B cell (primary cell): ENCODE results near the gene SEMA4D. TPM values are rescaled to one million over a fixed set of nuclear protein-coding genes. Genes with fewer than 3 reads are reported as not detected.

Source experiments
- ATAC-seq: fragments of 200-7000 bp; cut with Tn5 transposase; one replicate; pipeline ENCODE4 v1.10.0; 2021; ENCODE audit warnings: low read depth, mild to moderate bottlenecking, moderate number of reproducible peaks, moderate library complexity
- CTCF ChIA-PET: fragments of 350-600 bp; sonication (Branson Sonifier 250); formaldehyde crosslinking; loops from one replicate; lab custom pipeline; 2021; ENCODE audit warnings: antibody characterized with exemption, inconsistent platforms; lab: Charles Lee
- POLR2A ChIA-PET: fragments of 350-600 bp; sonication (Branson Sonifier 250); formaldehyde crosslinking; loops from one replicate; lab custom pipeline; 2021; ENCODE audit warnings: antibody characterized with exemption; lab: Charles Lee
- DNase-seq: peaks from one replicate; pipeline ENCODE4 v3.0.0; 2013
- H2AFZ ChIP-seq: 2 replicates; pipeline ENCODE4 v1.6.1; 2012; ENCODE audit warnings: mild to moderate bottlenecking, low read depth, low read length; ENCODE audit not compliant: insufficient read depth, poor library complexity, severe bottlenecking
- H3K27ac ChIP-seq, 2 donors: 1 replicate in 1 of 2; 2 replicates in 1 of 2; pipeline ENCODE4 v1.5.1; 2012 to 2013; ENCODE audit warnings: low read length in 2 of 2, mild to moderate bottlenecking in 2 of 2, moderate library complexity in 1 of 2
- H3K27me3 ChIP-seq, 4 experiments: fragments of 200-600 bp in 1 of 4; sonication (generic) in 1 of 4; replicated peaks in 1 of 4; 1 replicate in 2 of 4; 2 replicates in 2 of 4; pipeline versions ENCODE4 v1.6.1 to v1.7.0; 2013 to 2016; ENCODE audit warnings: low read length in 3 of 4, mild to moderate bottlenecking in 2 of 4, mixed read lengths in 1 of 4, moderate library complexity in 1 of 4; ENCODE audit not compliant: insufficient read depth in 4 of 4, control insufficient read depth in 3 of 4; ENCODE audit errors: control extremely low read depth in 1 of 4
- H3K36me3 ChIP-seq, 2 experiments: replicated peaks in 1 of 2; 1 replicate in 1 of 2; 2 replicates in 1 of 2; pipeline versions ENCODE4 v1.6.1 to v1.7.1; 2013; ENCODE audit warnings: low read length in 1 of 2; ENCODE audit not compliant: insufficient read depth in 2 of 2, control insufficient read depth in 1 of 2; ENCODE audit errors: control extremely low read depth in 1 of 2, extremely low read depth in 1 of 2
- H3K4me1 ChIP-seq, 2 donors: fragments of 200-600 bp in 1 of 2; sonication (generic) in 1 of 2; 1 replicate in 1 of 2; 2 replicates in 1 of 2; pipeline versions ENCODE4 v1.5.1 to v1.6.1; 2013 to 2017; ENCODE audit warnings: low read length in 2 of 2; ENCODE audit not compliant: control insufficient read depth in 2 of 2, insufficient read depth in 2 of 2
- H3K4me2 ChIP-seq: replicated peaks from 2 replicates; pipeline ENCODE3; 2012; ENCODE audit warnings: mild to moderate bottlenecking, low read depth, low read length; ENCODE audit not compliant: poor library complexity, severe bottlenecking
- H3K4me3 ChIP-seq, 5 experiments: fragments of 200-600 bp in 1 of 5; sonication (generic) in 1 of 5; 1 replicate in 3 of 5; 2 replicates in 2 of 5; pipeline versions ENCODE4 v1.5.1 to v1.7.0; 2011 to 2016; ENCODE audit warnings: low read length in 4 of 5, mild to moderate bottlenecking in 4 of 5, low read depth in 2 of 5, control low read depth in 1 of 5, moderate library complexity in 1 of 5; ENCODE audit not compliant: insufficient read depth in 1 of 5; ENCODE audit errors: control extremely low read depth in 1 of 5, extremely low read depth in 1 of 5
- H3K79me2 ChIP-seq: fragments of 200-600 bp; sonication (generic); one replicate; pipeline ENCODE4 v1.6.0; 2016; ENCODE audit warnings: low read length; ENCODE audit not compliant: control insufficient read depth, insufficient read depth
- H3K9ac ChIP-seq: fragments of 200-600 bp; sonication (generic); 2 replicates; pipeline ENCODE4 v1.6.1; 2017; ENCODE audit warnings: mild to moderate bottlenecking, low read length, moderate library complexity
- H3K9me3 ChIP-seq, 3 donors: one replicate each; pipeline versions ENCODE4 v1.6.1 to v1.7.1; 2013; ENCODE audit warnings: low read length in 2 of 3; ENCODE audit not compliant: control insufficient read depth in 2 of 3, insufficient read depth in 1 of 3; ENCODE audit errors: control extremely low read depth in 1 of 3
- H4K20me1 ChIP-seq: 2 replicates; pipeline ENCODE4 v1.6.0; 2012; ENCODE audit warnings: mild to moderate bottlenecking, low read length; ENCODE audit not compliant: insufficient read depth, control insufficient read depth, poor library complexity, severe bottlenecking
- H3K27ac Mint-ChIP-seq: one replicate; pipeline ENCODE4 v1.8.0; 2021; ENCODE audit warnings: mixed read lengths
- H3K27me3 Mint-ChIP-seq: one replicate; pipeline ENCODE4 v1.8.0; 2021; ENCODE audit warnings: mixed read lengths
- H3K4me1 Mint-ChIP-seq: one replicate; pipeline ENCODE4 v1.8.0; 2021; ENCODE audit warnings: mixed read lengths
- H3K4me3 Mint-ChIP-seq: one replicate; pipeline ENCODE4 v1.8.0; 2021; ENCODE audit warnings: mixed read lengths
- H3K9me3 Mint-ChIP-seq: one replicate; pipeline ENCODE4 v1.8.0; 2022; ENCODE audit warnings: mixed read lengths; ENCODE audit not compliant: insufficient read depth
- EZH2 ChIP-seq: IDR thresholded peaks from 2 replicates; pipeline ENCODE4 v1.6.1; 2012; ENCODE audit warnings: borderline replicate concordance, low read depth, mild to moderate bottlenecking, moderate library complexity, low read length; ENCODE audit not compliant: insufficient read depth, poor library complexity, severe bottlenecking
- WGBS: methylation state at CpG from one replicate; pipeline ENCODE4 v1.1.5; 2013; ENCODE audit warnings: missing lambda C conversion rate; ENCODE audit not compliant: insufficient coverage; 5-methylcytosine and 5-hydroxymethylcytosine counted together
- intact Hi-C: fragments of 100-400 bp; cut with micrococcal nuclease; formaldehyde crosslinking; loops from one replicate; pipeline ENCODE4 v1.10.0; 2022
- polyA plus RNA-seq: library from polyadenylated mRNA; depleted of rRNA; stranded (reverse); fragments of >200 nt; gene quantifications from 2 replicates; pipeline ENCODE4 v1.2.3, GENCODE V29; 2012
- total RNA-seq, 2 donors: library from RNA; stranded (reverse); fragments of 120-200 nt in 1 of 2; gene quantifications; 1 replicate in 1 of 2; 2 replicates in 1 of 2; pipeline versions ENCODE4 v1.2.3 to v1.2.4, GENCODE V29; 2013 to 2022
- TF ChIP-seq, protein P1 (sequence below): fragments of 200-600 bp; IDR thresholded peaks from one replicate; pipeline ENCODE4 v1.8.0; 2022; ENCODE audit warnings: antibody characterized with exemption, mild to moderate bottlenecking

Gene SEMA4D
- total and polyA plus RNA-seq, 2 donors (not counting 1 experiment from before 2014, with no cell fraction given), result 53.6 to 231 TPM

DNA sequence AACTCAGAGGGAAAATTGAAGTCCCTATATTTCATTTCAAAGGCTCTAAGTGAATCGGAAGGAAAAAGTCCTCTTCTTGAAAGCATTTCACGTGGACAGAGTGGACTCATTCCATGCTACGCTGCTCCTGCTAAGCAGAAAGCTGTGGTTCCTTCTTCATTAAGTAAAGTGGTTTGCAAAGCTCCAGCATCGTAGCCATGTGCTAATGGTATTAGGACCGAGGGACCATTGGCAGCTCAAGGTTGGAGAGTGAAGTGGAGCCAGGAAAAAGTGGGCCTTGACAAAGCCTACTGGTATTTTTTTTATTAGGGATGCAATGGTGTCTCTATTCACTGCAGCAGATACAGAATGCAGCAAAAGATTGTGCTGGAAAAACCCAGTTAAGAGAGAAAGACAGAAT lies 16.4 kb upstream of the SEMA4D start:
- DNase-seq (no peak), ATAC-seq (no peak)
- H3K4me3 Mint-ChIP-seq, result no peak overlapping the region
- H3K9me3 ChIP-seq, result no peaks in the 10 kb centered on the region
- no peak overlapping the region for H3K4me3 ChIP-seq
- no peaks in the 10 kb centered on the region for H3K27me3 Mint-ChIP-seq
- H3K27ac ChIP-seq, result no peak overlapping the region
- H3K4me2 ChIP-seq, result no peak overlapping the region
- H3K9me3 Mint-ChIP-seq, result no peaks in the 10 kb centered on the region
- H3K4me1 Mint-ChIP-seq, result peaks cover 40% of the 10 kb centered on the region
- ChIA-PET CTCF (no interaction called here), POLR2A (no interaction called here)
- no peak for TF ChIP-seq EZH2
- TF ChIP-seq, protein P1, sequence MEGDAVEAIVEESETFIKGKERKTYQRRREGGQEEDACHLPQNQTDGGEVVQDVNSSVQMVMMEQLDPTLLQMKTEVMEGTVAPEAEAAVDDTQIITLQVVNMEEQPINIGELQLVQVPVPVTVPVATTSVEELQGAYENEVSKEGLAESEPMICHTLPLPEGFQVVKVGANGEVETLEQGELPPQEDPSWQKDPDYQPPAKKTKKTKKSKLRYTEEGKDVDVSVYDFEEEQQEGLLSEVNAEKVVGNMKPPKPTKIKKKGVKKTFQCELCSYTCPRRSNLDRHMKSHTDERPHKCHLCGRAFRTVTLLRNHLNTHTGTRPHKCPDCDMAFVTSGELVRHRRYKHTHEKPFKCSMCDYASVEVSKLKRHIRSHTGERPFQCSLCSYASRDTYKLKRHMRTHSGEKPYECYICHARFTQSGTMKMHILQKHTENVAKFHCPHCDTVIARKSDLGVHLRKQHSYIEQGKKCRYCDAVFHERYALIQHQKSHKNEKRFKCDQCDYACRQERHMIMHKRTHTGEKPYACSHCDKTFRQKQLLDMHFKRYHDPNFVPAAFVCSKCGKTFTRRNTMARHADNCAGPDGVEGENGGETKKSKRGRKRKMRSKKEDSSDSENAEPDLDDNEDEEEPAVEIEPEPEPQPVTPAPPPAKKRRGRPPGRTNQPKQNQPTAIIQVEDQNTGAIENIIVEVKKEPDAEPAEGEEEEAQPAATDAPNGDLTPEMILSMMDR, result no peak
- H3K36me3 ChIP-seq, result no peaks in the 10 kb centered on the region
- H3K4me1 ChIP-seq, result peaks cover 28 to 31% of the 10 kb centered on the region in 2 donors
- no peaks in the 10 kb centered on the region for H3K27me3 ChIP-seq
- H3K79me2 ChIP-seq, result no peaks in the 10 kb centered on the region
- intact Hi-C loops, result no loop called here
- H2AFZ ChIP-seq, result no peak overlapping the region
- no peak overlapping the region for H3K27ac Mint-ChIP-seq
- H3K9ac ChIP-seq, result no peak overlapping the region
- no peaks in the 10 kb centered on the region for H4K20me1 ChIP-seq
- 73% methylated on average over 5 of the region's 5 CpGs for WGBS

DNA sequence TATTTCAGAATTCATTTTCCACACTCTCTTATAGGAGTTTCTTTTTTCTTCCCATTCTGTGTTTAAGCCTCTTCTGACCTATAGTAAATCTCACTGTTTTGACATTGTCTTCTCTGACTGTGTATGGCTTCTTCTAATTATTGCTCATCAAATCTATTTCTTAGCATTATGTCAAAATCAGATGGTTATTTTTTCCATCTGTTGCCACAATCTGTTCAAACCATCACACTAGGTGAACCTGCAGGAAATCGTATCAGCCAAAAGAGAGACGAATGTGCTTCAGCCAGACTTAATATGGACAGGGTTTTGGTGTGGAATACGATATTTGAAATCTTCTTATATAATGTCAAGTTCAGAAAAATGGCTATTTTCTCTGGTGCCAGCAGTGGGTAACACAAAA lies 15.9 kb upstream of the SEMA4D start:
- H4K20me1 ChIP-seq, result no peaks in the 10 kb centered on the region
- ChIA-PET CTCF (no interaction called here), POLR2A (no interaction called here)
- no peaks in the 10 kb centered on the region for H3K79me2 ChIP-seq
- H3K27me3 ChIP-seq, result no peaks in the 10 kb centered on the region
- no peak overlapping the region for H3K4me2 ChIP-seq
- ATAC-seq, result no peak
- TF ChIP-seq EZH2, result no peak
- TF ChIP-seq, protein P1, result no peak
- no peaks in the 10 kb centered on the region for H3K36me3 ChIP-seq
- WGBS, result no CpG with 5 or more reads among the region's 3 CpGs
- H3K4me1 Mint-ChIP-seq, result peaks cover 40% of the 10 kb centered on the region
- H3K4me3 Mint-ChIP-seq, result no peak overlapping the region
- no peaks in the 10 kb centered on the region for H3K9me3 Mint-ChIP-seq
- H3K4me3 ChIP-seq, result no peak overlapping the region
- no peak overlapping the region for H3K9ac ChIP-seq
- H3K27ac ChIP-seq, result no peak overlapping the region
- intact Hi-C loops, result no loop called here
- no peak overlapping the region for H3K27ac Mint-ChIP-seq
- H3K27me3 Mint-ChIP-seq, result no peaks in the 10 kb centered on the region
- no peak for DNase-seq
- H3K9me3 ChIP-seq, result no peaks in the 10 kb centered on the region
- no peak overlapping the region for H2AFZ ChIP-seq
- H3K4me1 ChIP-seq, result peaks cover 28 to 31% of the 10 kb centered on the region in 2 donors
